ENCODE measurements around the gene GATA5. TPM values are rescaled to one million over a fixed set of nuclear protein-coding genes. Genes with fewer than 3 reads are reported as not detected.
"Not testable (repeated sequence)": the region's sequence is repeated elsewhere in the genome, so short reads cannot be mapped to it uniquely, and the experiment has no call there.

The GATA5 gene
- total RNA-seq, 2 donors from 2014 or later, result not detected

GRCh38 chr20:62498874-62499273 is 23.1 kb upstream of the GATA5 start:
- Mint-ChIP-seq H3K27ac (no peak overlapping the region), H3K4me3 (no peak overlapping the region), H3K36me3 (ENCODE audit: low read depth) (no peaks in the 10 kb centered on the region), H3K27me3 (no peaks in the 10 kb centered on the region), H3K4me1 (peaks cover 21% of the 10 kb centered on the region), H3K9me3 (no peaks in the 10 kb centered on the region)
- no peak for ATAC-seq (replicated peaks)

DNA sequence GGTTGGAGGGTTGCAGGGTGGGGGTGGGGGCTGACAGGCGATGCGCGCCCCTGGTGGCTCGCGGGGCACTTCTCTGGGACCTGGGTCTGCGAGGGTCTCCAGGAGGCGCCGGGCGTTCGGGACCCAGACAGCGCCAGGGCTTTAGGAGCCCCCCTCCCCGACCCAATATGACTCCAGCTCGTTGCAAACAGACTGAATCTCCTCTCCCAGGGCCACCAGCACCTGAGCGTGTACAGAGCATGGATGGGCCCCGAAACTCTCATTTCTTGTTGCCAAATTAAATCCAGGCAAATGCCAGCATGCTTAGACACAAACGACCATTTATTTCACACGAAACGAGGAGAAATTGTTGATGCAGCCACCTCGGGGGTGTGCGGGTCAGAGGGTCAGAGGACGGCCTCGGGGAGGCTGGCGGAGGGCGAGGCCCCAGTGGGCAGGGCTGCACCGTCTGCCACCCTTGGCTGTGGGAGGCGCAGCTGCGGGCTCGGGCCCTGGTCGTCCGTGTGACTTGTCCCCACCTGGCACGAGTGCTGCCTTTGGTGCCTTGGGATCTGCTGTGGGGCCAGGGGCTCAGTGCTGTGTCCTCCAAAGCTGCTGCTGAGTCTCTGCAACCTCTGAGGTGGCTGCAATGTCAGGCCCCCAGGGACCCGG is 20.9 kb upstream of the GATA5 start:
- H3K9me3 Mint-ChIP-seq, result no peaks in the 10 kb centered on the region
- H3K4me1 Mint-ChIP-seq, result peaks cover 16% of the 10 kb centered on the region
- H3K27me3 Mint-ChIP-seq, result peaks cover 4% of the 10 kb centered on the region
- no peak for ATAC-seq (replicated peaks)
- no peak overlapping the region for H3K4me3 Mint-ChIP-seq
- H3K36me3 Mint-ChIP-seq (ENCODE audit: low read depth), result no peaks in the 10 kb centered on the region
- no peak overlapping the region for H3K27ac Mint-ChIP-seq

DNA sequence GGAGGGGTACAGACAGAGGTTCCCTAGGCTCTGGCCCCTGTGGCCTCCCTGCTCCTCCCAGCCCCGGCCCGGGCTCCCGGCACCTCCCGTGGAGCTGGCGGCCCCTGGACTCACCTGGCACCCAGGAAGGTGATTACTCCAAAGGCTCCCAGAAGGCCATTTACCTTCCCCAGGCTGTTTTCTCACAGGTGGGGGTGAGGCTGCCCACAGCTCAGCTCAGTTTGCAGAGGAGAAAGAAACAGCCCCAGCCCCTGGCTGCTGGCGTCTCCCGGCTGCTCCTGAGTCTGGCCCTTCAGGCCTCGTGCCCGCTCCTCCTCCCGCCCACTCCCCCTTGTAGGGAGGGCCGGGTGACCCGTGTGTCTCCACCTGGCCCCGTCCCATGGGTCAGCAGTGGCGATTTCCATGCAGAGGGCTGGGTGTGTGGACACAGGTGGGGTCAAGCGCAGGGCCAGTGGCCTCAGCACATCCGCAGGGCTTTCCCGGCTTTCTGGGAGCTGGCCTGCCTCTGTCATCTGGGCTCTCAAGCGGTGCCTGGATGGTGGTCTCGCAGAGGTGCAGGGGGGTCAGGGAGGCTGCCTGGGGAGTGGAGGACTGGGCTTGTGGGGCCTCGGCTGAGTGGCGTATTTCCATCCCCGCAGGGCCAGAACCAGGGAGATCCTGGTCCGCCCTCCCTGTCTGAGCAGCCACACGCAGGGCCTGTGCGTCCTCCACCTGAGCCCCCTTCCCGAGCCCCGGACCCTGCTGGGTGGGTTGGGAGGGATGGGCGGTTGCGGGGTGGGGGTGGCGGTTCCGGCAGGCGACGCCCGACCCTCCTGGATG is 20.2 kb upstream of the GATA5 start:
- no peak overlapping the region for H3K27ac Mint-ChIP-seq
- no peak for ATAC-seq (replicated peaks)
- H3K4me3 Mint-ChIP-seq, result no peak overlapping the region
- no peaks in the 10 kb centered on the region for H3K9me3 Mint-ChIP-seq
- peaks cover 4% of the 10 kb centered on the region for H3K27me3 Mint-ChIP-seq
- H3K4me1 Mint-ChIP-seq, result peaks cover 9% of the 10 kb centered on the region
- no peaks in the 10 kb centered on the region for H3K36me3 Mint-ChIP-seq (ENCODE audit: low read depth)

DNA sequence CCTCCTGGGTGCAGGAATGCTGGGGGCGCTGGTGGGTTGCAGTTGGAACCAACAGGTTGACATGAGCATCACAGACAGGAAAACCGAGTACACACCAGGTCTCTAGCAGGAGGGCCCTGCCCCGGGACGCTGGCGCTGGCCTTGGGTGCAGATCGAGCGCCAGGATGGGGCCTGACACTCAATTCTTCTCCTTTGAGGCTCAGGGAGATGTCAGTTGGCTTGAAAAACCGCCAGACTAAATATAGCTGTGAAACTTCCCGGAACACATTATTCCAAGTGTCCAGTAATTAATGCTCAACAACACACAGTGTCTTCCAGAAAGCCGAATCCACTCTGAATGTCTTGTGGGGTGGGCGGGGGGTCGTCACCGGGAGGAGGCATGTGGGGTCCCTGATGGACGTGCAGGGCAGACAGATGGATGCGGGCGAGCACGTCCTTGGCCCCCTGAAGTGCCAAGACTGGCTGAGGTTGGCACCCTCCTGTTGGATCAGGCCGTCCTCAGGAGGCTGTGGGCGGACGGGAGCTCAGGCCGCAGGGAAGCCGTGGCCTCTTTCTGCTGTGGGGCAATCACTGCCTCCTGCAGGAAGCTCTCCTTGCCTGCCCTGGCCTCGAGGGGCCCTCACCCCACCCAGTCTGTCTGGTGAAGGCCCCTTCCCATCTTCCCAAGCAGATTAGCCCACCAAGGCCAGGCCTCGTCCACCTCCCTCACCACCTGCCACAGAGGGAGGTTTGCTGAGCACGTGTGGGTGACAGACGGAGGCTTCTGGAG is 19.4 kb upstream of the GATA5 start:
- ATAC-seq (replicated peaks), result no peak
- Mint-ChIP-seq H3K4me1 (peaks cover under 1% of the 10 kb centered on the region), H3K4me3 (no peak overlapping the region), H3K27ac (no peak overlapping the region), H3K36me3 (ENCODE audit: low read depth) (no peaks in the 10 kb centered on the region), H3K9me3 (no peaks in the 10 kb centered on the region), H3K27me3 (peaks cover 9% of the 10 kb centered on the region)

DNA sequence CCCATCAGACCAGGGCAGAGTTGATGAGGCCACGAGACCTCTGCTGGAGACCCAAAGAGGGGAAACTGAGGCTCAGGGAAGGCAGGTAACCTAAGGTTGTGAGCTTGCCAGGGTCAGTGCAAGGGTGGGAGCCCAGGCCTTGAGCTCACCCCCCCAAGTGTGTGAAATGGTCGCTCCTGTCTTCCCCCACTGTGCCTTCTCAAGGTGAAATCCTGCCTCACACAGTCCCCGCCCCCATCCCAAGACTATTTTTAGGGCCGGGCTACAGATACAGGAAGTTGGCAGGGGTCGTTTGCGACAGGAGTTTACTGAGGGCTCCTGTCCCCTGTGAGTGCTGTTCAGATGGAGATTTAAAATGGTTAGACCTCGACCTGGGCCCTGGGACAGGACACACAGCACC is 18.7 kb upstream of the GATA5 start:
- Mint-ChIP-seq H3K9me3 (no peaks in the 10 kb centered on the region), H3K4me3 (no peak overlapping the region), H3K36me3 (ENCODE audit: low read depth) (no peaks in the 10 kb centered on the region), H3K4me1 (no peaks in the 10 kb centered on the region), H3K27ac (no peak overlapping the region), H3K27me3 (peaks cover 9% of the 10 kb centered on the region)
- ATAC-seq (replicated peaks), result no peak

- H3K4me1 Mint-ChIP-seq, result no peaks in the 10 kb centered on the region
- H3K9me3 Mint-ChIP-seq, result no peaks in the 10 kb centered on the region
- H3K4me3 Mint-ChIP-seq, result no peak overlapping the region
- H3K36me3 Mint-ChIP-seq (ENCODE audit: low read depth), result no peaks in the 10 kb centered on the region
- peaks cover 11% of the 10 kb centered on the region for H3K27me3 Mint-ChIP-seq
- H3K27ac Mint-ChIP-seq, result no peak overlapping the region
- no peak for ATAC-seq (replicated peaks)
These were observed 18.1 kb upstream of the GATA5 start for GRCh38 chr20:62493886-62494285.

DNA sequence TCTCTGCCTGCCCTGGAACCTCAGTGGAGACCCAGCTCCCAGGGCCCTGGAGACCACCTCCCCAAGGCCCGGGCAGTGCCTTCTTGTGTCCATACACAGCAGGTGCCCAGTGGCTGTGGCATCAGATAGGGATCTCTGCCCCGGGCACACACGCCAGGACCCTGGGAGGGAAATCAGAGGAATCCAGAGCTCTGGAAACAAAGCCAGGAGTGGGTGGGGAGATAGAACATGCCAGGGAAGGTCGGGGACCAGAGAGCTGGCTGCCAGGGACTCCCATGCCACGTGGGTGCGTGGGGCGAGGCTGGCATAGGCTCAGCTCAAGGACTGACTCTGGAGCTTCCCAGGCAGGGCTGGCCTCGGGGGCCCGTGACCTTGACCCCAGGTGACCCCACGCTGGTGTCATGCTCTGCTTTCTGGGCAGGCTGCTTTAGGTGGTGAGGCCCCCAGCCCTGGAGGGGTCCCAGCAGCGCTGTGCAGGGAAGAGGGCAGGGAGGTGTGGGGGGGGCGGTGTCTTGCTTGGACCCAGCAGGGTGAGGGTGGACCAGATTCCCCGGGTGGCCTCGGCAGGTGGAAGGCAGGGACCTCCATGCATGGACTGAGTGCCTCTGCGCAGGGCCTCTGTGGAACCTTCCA is 17.6 kb upstream of the GATA5 start:
- Mint-ChIP-seq H3K9me3 (no peaks in the 10 kb centered on the region), H3K36me3 (ENCODE audit: low read depth) (no peaks in the 10 kb centered on the region), H3K4me3 (no peak overlapping the region), H3K27ac (no peak overlapping the region), H3K4me1 (no peaks in the 10 kb centered on the region), H3K27me3 (peaks cover 17% of the 10 kb centered on the region)
- ATAC-seq (replicated peaks), result no peak

DNA sequence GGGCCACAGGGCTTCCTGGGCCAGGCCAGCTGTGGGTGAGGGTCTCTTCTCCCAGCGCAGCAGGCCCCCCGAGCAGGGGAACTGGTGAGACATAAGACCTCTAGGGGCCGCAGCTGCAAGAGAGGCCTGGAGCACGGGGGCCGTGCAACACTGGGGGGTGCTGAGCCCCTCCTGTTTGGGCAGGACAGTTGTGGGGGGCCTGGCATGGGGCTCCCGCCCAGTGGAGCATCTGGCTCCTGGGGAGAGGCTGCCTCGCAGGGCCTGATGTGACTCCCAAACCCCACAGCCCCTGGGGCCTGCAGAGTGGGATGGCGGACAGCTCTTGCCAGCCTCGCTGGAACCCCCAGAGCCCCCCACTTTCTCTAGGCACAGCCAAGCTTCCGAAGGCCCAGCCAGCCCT is 16.9 kb upstream of the GATA5 start:
- no peak overlapping the region for H3K4me3 Mint-ChIP-seq
- no peak overlapping the region for H3K27ac Mint-ChIP-seq
- H3K36me3 Mint-ChIP-seq (ENCODE audit: low read depth), result no peaks in the 10 kb centered on the region
- peaks cover 18% of the 10 kb centered on the region for H3K27me3 Mint-ChIP-seq
- ATAC-seq (replicated peaks), result no peak
- H3K4me1 Mint-ChIP-seq, result no peaks in the 10 kb centered on the region
- no peaks in the 10 kb centered on the region for H3K9me3 Mint-ChIP-seq

DNA sequence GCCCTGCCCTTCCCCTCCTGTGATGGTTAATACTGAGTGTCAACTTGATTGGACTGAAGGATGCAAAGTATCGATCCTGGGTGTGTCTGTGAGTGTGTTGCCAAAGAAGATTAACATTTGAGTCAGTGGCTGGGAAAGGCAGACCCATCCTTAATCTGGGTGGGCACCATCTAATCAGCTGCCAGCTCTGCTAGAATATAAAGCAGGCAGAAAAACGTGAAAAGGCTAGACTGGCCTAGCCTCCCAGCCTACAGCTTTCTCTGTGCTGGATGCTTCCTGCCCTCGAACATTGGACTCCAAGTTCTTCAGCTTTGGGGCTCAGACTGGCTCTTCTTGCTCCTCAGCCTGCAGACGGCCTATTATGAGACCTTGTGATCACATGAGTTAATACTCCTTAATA is 15.0 kb upstream of the GATA5 start:
- ATAC-seq (replicated peaks); H3K36me3 Mint-ChIP-seq (ENCODE audit: low read depth); H3K9me3 Mint-ChIP-seq; H3K4me1 Mint-ChIP-seq; H3K4me3 Mint-ChIP-seq; H3K27ac Mint-ChIP-seq: not testable (repeated sequence)
- H3K27me3 Mint-ChIP-seq, result peaks cover 23% of the 10 kb centered on the region

DNA sequence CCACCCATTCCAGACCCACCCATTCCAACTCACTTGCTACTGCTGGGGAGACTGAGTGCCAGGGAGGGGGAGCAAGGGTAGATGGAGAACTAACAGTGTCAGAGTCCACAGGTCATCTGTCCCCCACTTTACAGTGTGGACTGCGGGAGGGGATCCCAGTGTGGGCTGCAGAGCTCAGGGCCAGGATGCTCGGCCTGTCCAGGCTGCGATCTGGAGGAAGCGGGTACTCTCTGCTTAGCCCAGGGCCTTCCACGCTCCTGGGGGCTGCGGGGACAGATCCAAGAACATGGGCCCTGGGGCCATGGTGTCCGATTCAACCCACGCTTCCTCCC is 14.1 kb upstream of the GATA5 start:
- ATAC-seq (replicated peaks), result no peak
- Mint-ChIP-seq H3K9me3 (no peaks in the 10 kb centered on the region), H3K36me3 (ENCODE audit: low read depth) (no peaks in the 10 kb centered on the region), H3K4me3 (no peak overlapping the region), H3K27ac (no peak overlapping the region), H3K27me3 (peaks cover 23% of the 10 kb centered on the region), H3K4me1 (no peaks in the 10 kb centered on the region)

DNA sequence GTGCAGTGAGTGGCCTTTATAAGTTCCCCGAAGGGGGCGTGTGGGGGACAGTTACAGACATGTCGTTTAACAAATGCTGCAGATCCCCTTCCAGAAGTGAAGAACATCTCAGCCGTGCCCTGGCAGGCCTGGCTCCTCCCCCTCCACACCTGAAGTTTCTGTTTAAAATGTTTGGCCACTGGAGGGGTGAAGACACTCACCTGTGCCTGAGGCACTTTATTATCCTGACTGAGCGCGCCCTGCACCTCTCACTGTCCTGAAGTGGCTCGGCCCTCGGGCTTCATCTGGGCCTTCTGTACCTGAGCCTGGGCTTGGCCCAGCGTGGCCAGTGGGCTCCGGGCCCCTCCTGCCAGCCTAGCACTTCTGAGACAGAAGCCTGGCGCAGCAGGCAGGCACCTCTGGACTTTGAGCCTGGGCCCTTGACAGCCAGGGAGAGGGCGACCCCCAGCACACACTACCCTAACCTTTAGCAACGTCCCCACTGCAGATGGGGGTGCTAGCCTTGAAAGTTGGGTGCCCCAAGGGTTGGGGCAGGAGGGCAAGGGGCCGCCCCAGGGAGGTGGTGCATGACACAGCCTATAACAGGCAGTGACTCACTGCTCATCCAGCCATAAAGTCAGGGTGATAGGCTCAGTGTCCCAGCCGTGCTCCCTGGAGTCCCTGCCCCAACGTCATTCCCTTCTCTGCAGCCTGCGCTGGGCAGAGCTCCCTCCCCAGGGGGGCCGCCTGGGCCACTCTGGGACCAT is 13.6 kb upstream of the GATA5 start:
- no peak for ATAC-seq (replicated peaks)
- no peak overlapping the region for H3K27ac Mint-ChIP-seq
- H3K4me3 Mint-ChIP-seq, result no peak overlapping the region
- no peaks in the 10 kb centered on the region for H3K36me3 Mint-ChIP-seq (ENCODE audit: low read depth)
- H3K27me3 Mint-ChIP-seq, result peaks cover 23% of the 10 kb centered on the region
- H3K9me3 Mint-ChIP-seq, result no peaks in the 10 kb centered on the region
- H3K4me1 Mint-ChIP-seq, result no peaks in the 10 kb centered on the region

DNA sequence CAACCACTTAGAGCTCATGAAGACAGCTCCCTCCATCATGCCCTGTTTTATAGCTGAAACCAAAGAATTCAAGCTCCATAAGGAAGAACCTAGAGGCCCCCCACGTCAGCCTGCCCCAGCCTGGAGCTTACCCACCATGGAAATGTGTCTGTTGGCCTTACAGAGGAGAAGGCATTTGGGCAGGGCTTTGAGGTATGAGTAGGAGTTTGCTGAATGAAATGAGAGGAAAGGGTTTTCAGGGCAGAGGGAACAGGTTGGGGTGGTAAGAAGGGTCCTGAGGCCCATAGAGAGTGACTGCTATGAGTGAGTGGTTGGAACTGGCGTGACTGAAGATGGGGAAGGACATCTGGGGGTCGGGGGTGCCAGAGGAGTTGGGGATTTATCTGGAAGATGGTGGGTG is 12.7 kb upstream of the GATA5 start:
- Mint-ChIP-seq H3K27ac (no peak overlapping the region), H3K9me3 (no peaks in the 10 kb centered on the region), H3K27me3 (peaks cover 23% of the 10 kb centered on the region), H3K36me3 (ENCODE audit: low read depth) (no peaks in the 10 kb centered on the region), H3K4me1 (no peaks in the 10 kb centered on the region), H3K4me3 (no peak overlapping the region)
- ATAC-seq (replicated peaks), result no peak

GRCh38 chr20:62487561-62488354 is 12.0 kb upstream of the GATA5 start:
- H3K27me3 Mint-ChIP-seq, result peaks cover 30% of the 10 kb centered on the region
- ATAC-seq (replicated peaks), result no peak
- H3K36me3 Mint-ChIP-seq (ENCODE audit: low read depth), result no peaks in the 10 kb centered on the region
- no peak overlapping the region for H3K27ac Mint-ChIP-seq
- H3K4me1 Mint-ChIP-seq, result no peaks in the 10 kb centered on the region
- no peaks in the 10 kb centered on the region for H3K9me3 Mint-ChIP-seq
- no peak overlapping the region for H3K4me3 Mint-ChIP-seq
